ENCODE results near the gene PDS5B.

- TF ChIP-seq HDGF (IDR thresholded peaks at IDR 0.05) = no peak
- TF ChIP-seq ELK1 (IDR thresholded peaks at IDR 0.05; ENCODE audit: low read depth, low read length) = no peak
- TF ChIP-seq CBFB (IDR thresholded peaks at IDR 0.05; ENCODE audit: low read depth) = no peak
- TF ChIP-seq CTCF (IDR thresholded peaks at IDR 0.05 in 2 of 3, conservative IDR thresholded peaks at IDR 0.05 in 1 of 3; ENCODE audit: control insufficient read depth in 2 of 3, extremely low read depth in 1 of 3, insufficient read depth in 1 of 3, low read depth in 3 of 3, low read length in 3 of 3) = no peak
- no peak for TF ChIP-seq EP300 (IDR thresholded peaks at IDR 0.05; ENCODE audit: borderline replicate concordance in 1 of 2, control insufficient read depth in 1 of 2, low read depth in 2 of 2, low read length in 2 of 2)
- TF ChIP-seq POLR2A (IDR thresholded peaks at IDR 0.05; ENCODE audit: low read depth, low read length) = no peak
- TF ChIP-seq MTA2 (IDR thresholded peaks at IDR 0.05; ENCODE audit: low read depth) = no peak
- no peak for TF ChIP-seq NR2F1 (conservative IDR thresholded peaks at IDR 0.05)
- TF ChIP-seq POLR2AphosphoS2 (IDR thresholded peaks at IDR 0.05; ENCODE audit: low read depth, low read length) = no peak
- TF ChIP-seq DPF2 (IDR thresholded peaks at IDR 0.05) = no peak
- TF ChIP-seq CHD1 (IDR thresholded peaks at IDR 0.05; ENCODE audit: low read depth, low read length) = no peak
These were observed 167.9 kb downstream of the PDS5B start for GRCh38 chr13:32754179-32754578.

All from GM12878 (cell line).